Esophagus (tissue), 2 donors: Measurements from ENCODE around the gene ADAMTSL4. TPM values are rescaled to one million over a fixed set of nuclear protein-coding genes. Genes with fewer than 3 reads are reported as not detected.

Experiments
- H3K27ac ChIP-seq, 2 donors: one replicate each; pipeline ENCODE4 v1.5.1; 2013; ENCODE audit warnings: low read depth in 2 of 2, mild to moderate bottlenecking in 2 of 2, inconsistent platforms in 1 of 2, low read length in 1 of 2, moderate library complexity in 1 of 2
- H3K27me3 ChIP-seq, 2 donors: one replicate each; pipeline ENCODE4 v1.6.1; 2013; ENCODE audit warnings: low read length in 2 of 2, control low read depth in 1 of 2, mild to moderate bottlenecking in 1 of 2; ENCODE audit not compliant: insufficient read depth in 2 of 2, control insufficient read depth in 1 of 2
- H3K36me3 ChIP-seq, 2 donors: one replicate each; pipeline ENCODE4 v1.6.1; 2013; ENCODE audit warnings: low read length in 1 of 2; ENCODE audit not compliant: control insufficient read depth in 2 of 2, insufficient read depth in 2 of 2
- H3K4me1 ChIP-seq, 2 donors: one replicate each; pipeline ENCODE4 v1.6.1; 2013; ENCODE audit warnings: low read length in 1 of 2; ENCODE audit not compliant: control insufficient read depth in 2 of 2, insufficient read depth in 2 of 2
- H3K4me3 ChIP-seq, 2 donors: one replicate each; pipeline ENCODE4 v1.5.1; 2013; ENCODE audit warnings: low read length in 2 of 2, mild to moderate bottlenecking in 2 of 2, low read depth in 1 of 2, moderate library complexity in 1 of 2
- H3K9me3 ChIP-seq, 2 donors: one replicate each; pipeline ENCODE4 v1.6.1; 2013; ENCODE audit warnings: mild to moderate bottlenecking in 2 of 2, low read depth in 1 of 2, low read length in 1 of 2, moderate library complexity in 1 of 2; ENCODE audit not compliant: control insufficient read depth in 2 of 2, insufficient read depth in 1 of 2
- WGBS, 2 donors: extraction: QIAGEN DNeasy Blood & Tissue Kit; methylation state at CpG; one replicate each; pipeline ENCODE4 v1.1.7; 2013; 5-methylcytosine and 5-hydroxymethylcytosine counted together
- polyA plus RNA-seq, 2 donors: library from polyadenylated mRNA; stranded (reverse); fragments of 200-250 nt; gene quantifications; one replicate each; pipeline ENCODE4 v1.2.3, GENCODE V29; 2013
- donor health status: healthy with polysubstance abuse.
- donor health status: Bipolar disorder and iron deficiency.

Gene ADAMTSL4
- polyA plus RNA-seq = 100 to 1,000 TPM in 1 of 2 donors, 10 to 100 TPM in 1; 43.2 to 108 TPM

- peaks cover 0 to 6% of the 10 kb centered on the region in 2 donors for H3K4me1 ChIP-seq
- peak within 1 kb of the TSS; percentile 64 to 72 for H3K4me3 ChIP-seq
- H3K36me3 ChIP-seq = peaks cover 0 to 2% of the 10 kb centered on the region in 2 donors
- H3K27me3 ChIP-seq = no peaks in the 10 kb centered on the region
- no peaks in the 10 kb centered on the region for H3K9me3 ChIP-seq
- H3K27ac ChIP-seq = peak within 1 kb of the TSS; percentile 92
- WGBS, 2 donors = 0 to 1% methylated on average over 57 to 91 of the region's 91 CpGs
Measured at GRCh38 chr1:150548632-150549495, at the start of gene ADAMTSL4. ADAMTSL4 (plus strand) TSS chr1:150549408; CDS start chr1:150552289, 2,881 bp downstream.

- WGBS, 2 donors = 88% methylated on average over 6 of the region's 6 CpGs
- H3K27ac ChIP-seq = no peak overlapping the region
- H3K4me3 ChIP-seq = no peak overlapping the region
- peaks cover 2% of the 10 kb centered on the region in 2 donors for H3K4me1 ChIP-seq
- H3K9me3 ChIP-seq = no peaks in the 10 kb centered on the region
- peaks cover 8 to 18% of the 10 kb centered on the region in 2 donors for H3K36me3 ChIP-seq
- no peaks in the 10 kb centered on the region for H3K27me3 ChIP-seq
Measured at GRCh38 chr1:150505431-150505830, 43.8 kb upstream of the ADAMTSL4 start.

DNA sequence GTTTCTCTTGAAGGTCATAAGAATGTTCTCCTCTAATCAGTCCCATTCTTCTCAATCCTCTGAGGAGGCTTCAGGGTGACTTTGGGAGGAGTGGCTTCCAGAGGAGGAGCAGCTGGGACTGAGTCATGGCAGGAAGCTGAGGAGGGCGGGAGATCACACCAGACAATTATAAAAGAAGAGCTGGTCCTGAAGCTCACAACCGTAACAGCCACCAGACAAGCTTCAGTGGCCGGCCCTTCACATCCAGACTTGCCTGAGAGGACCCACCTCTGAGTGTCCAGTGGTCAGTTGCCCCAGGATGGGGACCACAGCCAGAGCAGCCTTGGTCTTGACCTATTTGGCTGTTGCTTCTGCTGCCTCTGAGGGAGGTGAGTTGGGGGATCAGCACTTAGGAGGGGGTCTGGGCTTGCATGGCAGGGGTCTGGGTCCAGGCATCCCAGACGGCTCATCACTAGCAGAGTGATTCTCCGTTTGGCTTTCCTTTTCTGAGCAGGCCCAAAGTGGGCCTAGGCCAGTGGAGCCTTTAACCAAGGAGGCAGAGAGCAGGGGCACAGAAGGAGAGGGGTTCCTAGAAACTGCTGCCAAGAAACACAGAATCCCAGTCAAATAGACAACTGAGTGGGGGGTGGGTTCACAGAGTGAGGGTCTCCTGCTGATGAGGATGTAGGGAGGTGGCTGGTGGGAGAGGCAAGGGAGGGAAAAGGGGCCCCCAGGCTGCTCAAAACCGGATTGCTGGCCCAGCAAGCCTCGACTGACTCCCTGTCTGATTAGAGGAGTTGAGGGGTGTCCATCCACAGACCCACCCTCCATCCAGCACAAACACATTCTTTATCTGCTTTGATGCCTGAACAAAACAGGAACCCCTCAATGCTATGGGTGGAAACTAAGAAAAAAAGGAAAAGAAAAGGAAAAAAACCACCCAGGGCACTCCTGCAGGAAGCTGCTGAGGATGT is 41.0 kb upstream of the ADAMTSL4 start, which contains the start of gene ECM1:
Gene ECM1 (plus strand): TSS at position 198 of the 953 bp plus-strand sequence. CDS start 101 bp downstream, at position 299.
- H3K27ac ChIP-seq = peak within 1 kb of the TSS; percentile 85 to 92
- peaks cover 8 to 32% of the 10 kb centered on the region in 2 donors for H3K36me3 ChIP-seq
- WGBS, 2 donors = 30 to 60% methylated on average over 7 of the region's 7 CpGs
- no peaks in the 10 kb centered on the region for H3K27me3 ChIP-seq
- H3K9me3 ChIP-seq = no peaks in the 10 kb centered on the region
- H3K4me1 ChIP-seq = peaks cover 2 to 4% of the 10 kb centered on the region in 2 donors
- H3K4me3 ChIP-seq = peak within 1 kb of the TSS; percentile 53 to 65

- Histone ChIP-seq H3K36me3 (peaks cover 8 to 32% of the 10 kb centered on the region in 2 donors), H3K9me3 (no peaks in the 10 kb centered on the region), H3K4me3 (peak overlapping the region; percentile 53 to 65), H3K27ac (peak overlapping the region; percentile 84 to 92), H3K4me1 (peaks cover 2 to 4% of the 10 kb centered on the region in 2 donors), H3K27me3 (no peaks in the 10 kb centered on the region)
- 62 to 73% methylated on average over 4 of the region's 4 CpGs for WGBS, 2 donors
Measured at GRCh38 chr1:150508982-150509381, 40.2 kb upstream of the ADAMTSL4 start.

- Histone ChIP-seq H3K9me3 (no peaks in the 10 kb centered on the region), H3K4me3 (peak overlapping the region; percentile 53 to 65), H3K27ac (peak overlapping the region in 1 of 2 donors; percentile 93), H3K4me1 (peaks cover 2 to 9% of the 10 kb centered on the region in 2 donors), H3K36me3 (peaks cover 0 to 21% of the 10 kb centered on the region in 2 donors), H3K27me3 (no peaks in the 10 kb centered on the region)
- WGBS, 2 donors = 83 to 94% methylated on average over 12 of the region's 12 CpGs
Measured at GRCh38 chr1:150511551-150511950, 37.7 kb upstream of the ADAMTSL4 start.

DNA sequence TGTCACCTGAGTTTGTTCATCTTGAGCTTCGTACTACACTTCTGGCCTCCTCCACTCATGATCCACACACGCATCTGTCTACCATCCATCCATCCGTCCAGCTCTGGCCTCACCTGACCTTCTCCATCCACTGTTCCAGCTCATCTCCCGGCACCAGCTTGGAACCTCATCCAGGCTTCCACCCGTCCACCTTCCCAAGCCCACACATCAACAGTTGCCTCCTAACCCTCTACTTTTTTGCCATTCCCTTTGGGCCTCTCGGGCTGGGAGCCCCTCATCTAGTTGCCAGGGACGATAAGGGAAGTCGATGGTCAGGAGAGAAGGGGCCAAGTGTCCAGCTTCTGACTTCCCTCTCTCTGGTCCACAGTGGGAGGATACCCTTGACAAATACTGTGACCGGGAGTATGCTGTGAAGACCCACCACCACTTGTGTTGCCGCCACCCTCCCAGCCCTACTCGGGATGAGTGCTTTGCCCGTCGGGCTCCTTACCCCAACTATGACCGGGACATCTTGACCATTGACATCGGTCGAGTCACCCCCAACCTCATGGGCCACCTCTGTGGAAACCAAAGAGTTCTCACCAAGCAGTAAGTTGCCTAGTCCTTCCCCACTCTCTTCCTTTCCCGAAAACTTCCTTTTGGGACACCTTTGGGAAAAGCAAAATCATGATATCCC is 37.1 kb upstream of the ADAMTSL4 start:
- H3K27ac ChIP-seq = peak overlapping the region; percentile 76 to 93
- H3K27me3 ChIP-seq = no peaks in the 10 kb centered on the region
- H3K4me3 ChIP-seq = peak overlapping the region; percentile 53 to 65
- WGBS, 2 donors = 86 to 94% methylated on average over 17 of the region's 17 CpGs
- no peaks in the 10 kb centered on the region for H3K9me3 ChIP-seq
- H3K36me3 ChIP-seq = peaks cover 0 to 21% of the 10 kb centered on the region in 2 donors
- peaks cover 2 to 9% of the 10 kb centered on the region in 2 donors for H3K4me1 ChIP-seq

GRCh38 chr1:150512846-150513245 is 36.4 kb upstream of the ADAMTSL4 start:
- Histone ChIP-seq H3K36me3 (peaks cover 0 to 21% of the 10 kb centered on the region in 2 donors), H3K4me1 (peaks cover 0 to 11% of the 10 kb centered on the region in 2 donors)

DNA sequence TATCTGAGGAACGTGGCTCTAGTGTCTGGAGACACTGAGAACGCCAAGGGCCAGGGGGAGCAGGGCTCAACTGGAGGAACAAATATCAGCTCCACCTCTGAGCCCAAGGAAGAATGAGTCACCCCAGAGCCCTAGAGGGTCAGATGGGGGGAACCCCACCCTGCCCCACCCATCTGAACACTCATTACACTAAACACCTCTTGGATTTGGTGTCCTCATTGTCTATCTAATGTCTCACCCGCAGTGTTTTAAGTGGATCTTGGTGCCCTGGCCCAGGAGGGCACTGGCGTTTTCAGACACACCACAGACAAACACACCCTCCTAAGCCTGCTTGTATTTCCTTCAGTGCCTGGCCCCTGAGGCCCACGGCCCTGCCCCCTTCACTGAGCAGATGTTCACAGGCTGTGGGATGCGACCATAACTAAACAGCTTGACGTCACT is 35.8 kb upstream of the ADAMTSL4 start:
- Histone ChIP-seq H3K27ac (peak overlapping the region; percentile 76 to 93), H3K4me1 (peaks cover 0 to 11% of the 10 kb centered on the region in 2 donors), H3K4me3 (no peak overlapping the region), H3K36me3 (peaks cover 0 to 21% of the 10 kb centered on the region in 2 donors), H3K27me3 (no peaks in the 10 kb centered on the region), H3K9me3 (no peaks in the 10 kb centered on the region)
- 52 to 59% methylated on average over 7 of the region's 7 CpGs for WGBS, 2 donors

More at GRCh38 chr1:150512846-150513245, 36.4 kb upstream of the ADAMTSL4 start:
- 56 to 70% methylated on average over 2 of the region's 2 CpGs for WGBS, 2 donors
- no peaks in the 10 kb centered on the region for H3K27me3 ChIP-seq
- H3K4me3 ChIP-seq = peak overlapping the region; percentile 1 to 65
- H3K9me3 ChIP-seq = no peaks in the 10 kb centered on the region
- peak overlapping the region; percentile 76 to 93 for H3K27ac ChIP-seq
